ENCODE data around the gene TNF.

The TNF gene

DNA sequence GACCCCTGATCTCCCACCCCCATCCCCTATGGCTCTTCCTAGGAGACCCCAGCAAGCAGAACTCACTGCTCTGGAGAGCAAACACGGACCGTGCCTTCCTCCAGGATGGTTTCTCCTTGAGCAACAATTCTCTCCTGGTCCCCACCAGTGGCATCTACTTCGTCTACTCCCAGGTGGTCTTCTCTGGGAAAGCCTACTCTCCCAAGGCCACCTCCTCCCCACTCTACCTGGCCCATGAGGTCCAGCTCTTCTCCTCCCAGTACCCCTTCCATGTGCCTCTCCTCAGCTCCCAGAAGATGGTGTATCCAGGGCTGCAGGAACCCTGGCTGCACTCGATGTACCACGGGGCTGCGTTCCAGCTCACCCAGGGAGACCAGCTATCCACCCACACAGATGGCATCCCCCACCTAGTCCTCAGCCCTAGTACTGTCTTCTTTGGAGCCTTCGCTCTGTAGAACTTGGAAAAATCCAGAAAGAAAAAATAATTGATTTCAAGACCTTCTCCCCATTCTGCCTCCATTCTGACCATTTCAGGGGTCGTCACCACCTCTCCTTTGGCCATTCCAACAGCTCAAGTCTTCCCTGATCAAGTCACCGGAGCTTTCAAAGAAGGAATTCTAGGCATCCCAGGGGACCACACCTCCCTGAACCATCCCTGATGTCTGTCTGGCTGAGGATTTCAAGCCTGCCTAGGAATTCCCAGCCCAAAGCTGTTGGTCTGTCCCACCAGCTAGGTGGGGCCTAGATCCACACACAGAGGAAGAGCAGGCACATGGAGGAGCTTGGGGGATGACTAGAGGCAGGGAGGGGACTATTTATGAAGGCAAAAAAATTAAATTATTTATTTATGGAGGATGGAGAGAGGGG is 1.9 kb upstream of the TNF start:
- DNase-seq (ENCODE audit: low read depth in 3 of 3): no peak

DNA sequence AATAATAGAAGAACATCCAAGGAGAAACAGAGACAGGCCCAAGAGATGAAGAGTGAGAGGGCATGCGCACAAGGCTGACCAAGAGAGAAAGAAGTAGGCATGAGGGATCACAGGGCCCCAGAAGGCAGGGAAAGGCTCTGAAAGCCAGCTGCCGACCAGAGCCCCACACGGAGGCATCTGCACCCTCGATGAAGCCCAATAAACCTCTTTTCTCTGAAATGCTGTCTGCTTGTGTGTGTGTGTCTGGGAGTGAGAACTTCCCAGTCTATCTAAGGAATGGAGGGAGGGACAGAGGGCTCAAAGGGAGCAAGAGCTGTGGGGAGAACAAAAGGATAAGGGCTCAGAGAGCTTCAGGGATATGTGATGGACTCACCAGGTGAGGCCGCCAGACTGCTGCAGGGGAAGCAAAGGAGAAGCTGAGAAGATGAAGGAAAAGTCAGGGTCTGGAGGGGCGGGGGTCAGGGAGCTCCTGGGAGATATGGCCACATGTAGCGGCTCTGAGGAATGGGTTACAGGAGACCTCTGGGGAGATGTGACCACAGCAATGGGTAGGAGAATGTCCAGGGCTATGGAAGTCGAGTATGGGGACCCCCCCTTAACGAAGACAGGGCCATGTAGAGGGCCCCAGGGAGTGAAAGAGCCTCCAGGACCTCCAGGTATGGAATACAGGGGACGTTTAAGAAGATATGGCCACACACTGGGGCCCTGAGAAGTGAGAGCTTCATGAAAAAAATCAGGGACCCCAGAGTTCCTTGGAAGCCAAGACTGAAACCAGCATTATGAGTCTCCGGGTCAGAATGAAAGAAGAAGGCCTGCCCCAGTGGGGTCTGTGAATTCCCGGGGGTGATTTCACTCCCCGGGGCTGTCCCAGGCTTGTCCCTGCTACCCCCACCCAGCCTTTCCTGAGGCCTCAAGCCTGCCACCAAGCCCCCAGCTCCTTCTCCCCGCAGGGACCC is 981 bp upstream of the TNF start:
- DNase-seq (ENCODE audit: low read depth in 3 of 3): no peak

DNA sequence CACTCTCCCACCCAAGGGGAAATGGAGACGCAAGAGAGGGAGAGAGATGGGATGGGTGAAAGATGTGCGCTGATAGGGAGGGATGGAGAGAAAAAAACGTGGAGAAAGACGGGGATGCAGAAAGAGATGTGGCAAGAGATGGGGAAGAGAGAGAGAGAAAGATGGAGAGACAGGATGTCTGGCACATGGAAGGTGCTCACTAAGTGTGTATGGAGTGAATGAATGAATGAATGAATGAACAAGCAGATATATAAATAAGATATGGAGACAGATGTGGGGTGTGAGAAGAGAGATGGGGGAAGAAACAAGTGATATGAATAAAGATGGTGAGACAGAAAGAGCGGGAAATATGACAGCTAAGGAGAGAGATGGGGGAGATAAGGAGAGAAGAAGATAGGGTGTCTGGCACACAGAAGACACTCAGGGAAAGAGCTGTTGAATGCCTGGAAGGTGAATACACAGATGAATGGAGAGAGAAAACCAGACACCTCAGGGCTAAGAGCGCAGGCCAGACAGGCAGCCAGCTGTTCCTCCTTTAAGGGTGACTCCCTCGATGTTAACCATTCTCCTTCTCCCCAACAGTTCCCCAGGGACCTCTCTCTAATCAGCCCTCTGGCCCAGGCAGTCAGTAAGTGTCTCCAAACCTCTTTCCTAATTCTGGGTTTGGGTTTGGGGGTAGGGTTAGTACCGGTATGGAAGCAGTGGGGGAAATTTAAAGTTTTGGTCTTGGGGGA is 754 bp downstream of the TNF start:
- DNase-seq (ENCODE audit: low read depth in 3 of 3): no peak

DNA sequence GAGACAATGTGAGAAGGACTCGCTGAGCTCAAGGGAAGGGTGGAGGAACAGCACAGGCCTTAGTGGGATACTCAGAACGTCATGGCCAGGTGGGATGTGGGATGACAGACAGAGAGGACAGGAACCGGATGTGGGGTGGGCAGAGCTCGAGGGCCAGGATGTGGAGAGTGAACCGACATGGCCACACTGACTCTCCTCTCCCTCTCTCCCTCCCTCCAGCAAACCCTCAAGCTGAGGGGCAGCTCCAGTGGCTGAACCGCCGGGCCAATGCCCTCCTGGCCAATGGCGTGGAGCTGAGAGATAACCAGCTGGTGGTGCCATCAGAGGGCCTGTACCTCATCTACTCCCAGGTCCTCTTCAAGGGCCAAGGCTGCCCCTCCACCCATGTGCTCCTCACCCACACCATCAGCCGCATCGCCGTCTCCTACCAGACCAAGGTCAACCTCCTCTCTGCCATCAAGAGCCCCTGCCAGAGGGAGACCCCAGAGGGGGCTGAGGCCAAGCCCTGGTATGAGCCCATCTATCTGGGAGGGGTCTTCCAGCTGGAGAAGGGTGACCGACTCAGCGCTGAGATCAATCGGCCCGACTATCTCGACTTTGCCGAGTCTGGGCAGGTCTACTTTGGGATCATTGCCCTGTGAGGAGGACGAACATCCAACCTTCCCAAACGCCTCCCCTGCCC is 1.7 kb downstream of the TNF start:
- DNase-seq (ENCODE audit: low read depth in 3 of 3): no peak

DNA sequence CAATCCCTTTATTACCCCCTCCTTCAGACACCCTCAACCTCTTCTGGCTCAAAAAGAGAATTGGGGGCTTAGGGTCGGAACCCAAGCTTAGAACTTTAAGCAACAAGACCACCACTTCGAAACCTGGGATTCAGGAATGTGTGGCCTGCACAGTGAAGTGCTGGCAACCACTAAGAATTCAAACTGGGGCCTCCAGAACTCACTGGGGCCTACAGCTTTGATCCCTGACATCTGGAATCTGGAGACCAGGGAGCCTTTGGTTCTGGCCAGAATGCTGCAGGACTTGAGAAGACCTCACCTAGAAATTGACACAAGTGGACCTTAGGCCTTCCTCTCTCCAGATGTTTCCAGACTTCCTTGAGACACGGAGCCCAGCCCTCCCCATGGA is 2.2 kb downstream of the TNF start:
- DNase-seq (ENCODE audit: low read depth in 3 of 3): no peak

DNA sequence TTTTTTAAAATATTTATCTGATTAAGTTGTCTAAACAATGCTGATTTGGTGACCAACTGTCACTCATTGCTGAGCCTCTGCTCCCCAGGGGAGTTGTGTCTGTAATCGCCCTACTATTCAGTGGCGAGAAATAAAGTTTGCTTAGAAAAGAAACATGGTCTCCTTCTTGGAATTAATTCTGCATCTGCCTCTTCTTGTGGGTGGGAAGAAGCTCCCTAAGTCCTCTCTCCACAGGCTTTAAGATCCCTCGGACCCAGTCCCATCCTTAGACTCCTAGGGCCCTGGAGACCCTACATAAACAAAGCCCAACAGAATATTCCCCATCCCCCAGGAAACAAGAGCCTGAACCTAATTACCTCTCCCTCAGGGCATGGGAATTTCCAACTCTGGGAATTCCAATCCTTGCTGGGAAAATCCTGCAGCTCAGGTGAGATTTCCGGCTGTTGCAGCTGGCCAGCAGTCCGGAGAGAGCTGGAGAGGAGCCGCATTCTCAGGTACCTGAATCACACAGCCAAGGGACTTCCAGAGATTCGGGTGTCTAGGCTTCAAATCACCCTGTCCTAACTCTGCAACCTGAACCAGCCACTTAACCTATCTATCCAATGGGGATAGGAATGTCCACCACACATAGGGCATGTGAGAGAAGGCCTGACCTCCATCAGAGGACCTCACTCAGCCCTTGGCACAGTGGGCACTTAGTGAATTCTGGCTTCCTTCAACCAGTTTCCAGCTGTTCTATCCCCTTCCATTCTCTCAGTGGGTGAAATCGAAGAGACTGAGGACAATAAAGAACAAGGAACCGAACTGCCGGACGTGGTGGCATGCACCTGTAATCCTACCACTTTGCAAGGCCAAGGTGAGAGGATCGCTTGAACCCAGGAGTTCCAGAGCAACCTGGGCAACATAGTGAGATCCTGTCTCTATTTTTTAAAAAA is 3.1 kb downstream of the TNF start:
- DNase-seq (ENCODE audit: low read depth in 3 of 3): no peak

DNA sequence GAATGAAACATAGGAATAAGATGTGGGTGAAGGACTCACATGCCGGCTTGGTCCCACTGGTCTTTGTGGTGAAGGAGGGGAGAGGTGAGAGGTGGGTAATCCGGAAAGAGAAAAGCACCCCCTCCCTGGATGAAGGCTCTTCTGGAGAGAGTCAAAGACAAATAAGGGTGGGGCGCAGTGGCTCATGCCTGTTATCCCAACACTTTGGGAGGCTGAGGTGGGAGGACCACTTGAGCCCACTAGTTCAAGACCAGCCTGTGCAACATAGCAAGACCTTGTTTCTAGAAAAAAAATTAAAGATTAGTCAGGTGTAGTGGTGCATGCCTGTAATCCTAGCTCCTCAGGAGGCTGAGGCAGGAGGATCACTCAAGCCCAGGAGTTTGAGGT is 3.7 kb downstream of the TNF start:
- DNase-seq (ENCODE audit: low read depth in 3 of 3): no peak

DNA sequence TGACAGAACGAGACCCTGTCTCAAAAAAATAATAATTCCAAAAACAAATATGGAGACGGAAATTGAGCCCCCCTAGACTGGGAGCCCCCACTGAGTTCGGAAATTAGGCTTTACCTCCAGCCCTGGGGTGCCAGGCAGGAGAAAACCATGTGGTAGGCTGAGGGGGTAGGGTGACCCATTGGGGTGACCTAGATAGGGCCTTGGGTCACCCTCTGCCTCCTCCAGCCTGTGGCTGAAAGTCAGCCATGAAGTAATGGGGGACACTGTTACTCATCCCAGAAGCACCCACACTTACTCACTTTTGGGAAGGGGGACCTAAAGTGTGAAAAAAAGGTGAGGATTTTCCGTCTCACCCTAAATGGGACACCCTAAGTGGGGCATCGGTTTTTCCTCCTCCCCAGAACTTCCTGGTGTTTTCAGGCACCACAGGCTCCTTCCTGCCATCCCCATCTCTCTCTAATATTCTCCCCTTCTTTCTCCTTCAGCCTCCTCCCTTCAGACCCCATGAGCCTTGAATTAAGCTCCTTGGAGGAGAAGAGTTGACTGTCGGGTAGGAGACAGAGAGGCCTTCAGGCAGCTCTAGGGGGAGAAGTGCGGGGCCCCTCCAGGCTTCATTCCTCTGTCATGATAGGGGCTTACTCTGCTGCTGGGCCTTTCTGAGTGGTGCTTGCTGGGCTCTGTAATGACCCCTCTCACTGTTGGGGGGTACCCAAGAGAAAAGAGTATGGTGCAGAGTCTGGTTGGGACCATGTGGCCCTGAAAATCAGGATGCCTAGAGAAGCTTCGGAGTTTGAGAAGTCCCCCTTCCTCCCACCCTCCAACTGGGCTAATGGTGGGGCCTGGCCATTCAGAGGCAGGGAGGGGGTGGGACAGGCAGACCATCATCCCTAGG is 4.4 kb downstream of the TNF start:
- no peak for DNase-seq (ENCODE audit: low read depth in 3 of 3)

DNA sequence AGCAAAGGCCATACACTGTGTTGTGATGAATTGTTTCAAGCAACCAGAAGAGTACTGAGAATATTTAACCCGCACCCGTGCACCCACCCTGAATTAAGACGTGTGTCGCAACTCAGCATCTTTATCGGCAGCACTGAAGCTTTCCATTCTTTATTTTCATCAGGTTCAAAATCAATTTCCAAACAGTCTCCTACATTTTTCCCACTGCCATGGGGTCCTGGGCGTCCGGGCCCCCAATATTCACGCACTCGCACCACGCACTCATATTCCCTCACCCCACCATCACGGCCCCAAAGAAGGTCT is 5.0 kb downstream of the TNF start:
- DNase-seq (ENCODE audit: low read depth in 3 of 3): no peak

DNA sequence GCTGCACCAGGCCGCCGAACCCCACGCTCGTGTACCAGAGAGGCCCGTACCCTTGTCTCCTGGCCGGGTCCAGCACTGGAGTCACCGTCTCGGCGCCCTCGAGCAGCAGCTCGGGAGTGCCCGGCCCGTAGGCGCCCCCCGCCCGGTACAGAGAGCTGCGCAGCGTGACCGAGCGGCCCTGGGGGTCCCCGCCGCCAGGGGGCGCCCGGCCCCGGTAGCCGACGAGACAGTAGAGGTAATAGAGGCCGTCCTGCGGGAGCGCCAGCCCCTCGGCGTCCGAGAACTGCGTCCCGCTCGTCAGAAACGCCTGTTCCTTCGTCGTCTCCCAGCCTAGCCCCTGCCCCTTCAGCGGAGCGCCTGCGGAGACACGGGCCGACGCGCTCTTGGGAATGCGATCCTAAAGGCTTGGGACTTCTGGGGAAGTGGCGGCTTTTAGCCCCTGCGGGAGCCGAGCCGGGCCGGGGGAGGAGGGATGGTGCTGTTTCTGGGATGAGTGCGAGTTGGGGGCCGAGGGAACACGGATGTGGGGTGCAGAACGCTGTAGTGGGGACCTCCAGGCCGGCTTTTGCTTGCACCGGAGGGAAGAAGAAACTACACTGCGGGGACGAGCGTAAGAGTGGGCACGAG is 5.6 kb downstream of the TNF start:
- DNase-seq (ENCODE audit: low read depth in 3 of 3): peak in 2 of 3 donors; percentile 84 to 89

DNA sequence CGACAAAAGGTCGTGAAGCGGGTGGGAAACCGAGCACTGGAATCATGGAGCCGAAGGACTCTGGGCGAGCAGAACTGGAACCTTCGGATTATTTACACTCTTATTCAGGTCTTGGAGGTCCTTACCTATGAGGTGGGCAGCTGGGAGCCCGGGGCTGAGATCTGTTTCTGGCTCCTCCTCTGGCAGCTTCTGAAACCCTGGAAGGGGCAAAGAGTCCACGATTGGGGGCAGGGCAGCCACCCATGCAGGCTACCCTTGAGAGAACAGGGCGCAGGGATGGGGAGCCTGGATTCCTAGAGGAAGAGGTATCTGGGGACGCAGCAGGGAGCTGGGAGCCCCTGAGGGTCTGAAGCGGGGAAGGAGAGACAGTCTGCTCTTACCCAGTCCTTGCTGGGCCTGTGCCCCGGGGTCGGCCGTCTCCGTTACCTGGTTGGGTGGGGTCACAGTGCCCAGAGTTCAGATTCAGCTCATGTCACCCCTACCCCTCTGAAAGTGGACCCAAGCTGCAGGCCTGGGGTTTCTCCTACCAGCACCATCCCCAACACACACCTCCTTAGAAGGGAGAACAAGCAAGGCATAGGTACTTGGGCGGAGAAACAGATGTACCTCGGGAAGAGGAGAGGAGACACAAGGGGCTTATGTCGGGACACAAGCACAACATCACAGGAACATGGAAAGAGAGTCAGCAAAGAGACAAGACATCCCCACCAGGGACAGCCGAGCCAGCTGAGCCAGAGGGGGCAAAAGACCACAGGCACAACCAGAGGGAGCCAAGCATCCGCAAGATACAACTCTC is 6.3 kb downstream of the TNF start:
- no peak for DNase-seq (ENCODE audit: low read depth in 3 of 3)

DNA sequence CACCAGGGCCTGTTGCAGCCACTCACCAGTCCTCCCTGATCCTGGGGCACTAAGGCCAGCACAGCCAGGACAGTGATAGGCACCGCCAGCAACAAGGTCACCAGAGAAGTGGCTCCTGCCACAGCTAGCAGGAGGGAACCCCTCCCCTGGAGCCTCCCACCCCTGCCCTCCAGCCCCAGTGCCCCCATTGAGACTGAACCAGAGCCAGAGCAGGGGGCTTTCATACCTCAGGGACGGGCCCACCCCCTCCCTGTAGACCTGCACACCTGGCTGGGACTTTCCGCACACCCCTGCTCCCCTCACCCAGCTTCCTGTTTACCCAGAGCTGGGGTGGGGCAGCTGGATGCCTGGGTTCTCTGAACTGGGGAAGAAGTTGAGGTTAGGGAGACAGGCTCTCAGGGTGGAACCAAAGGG is 6.9 kb downstream of the TNF start, which contains the start of gene LTB:
TSS of gene LTB (minus strand) at position 195 of the 414 bp plus-strand sequence. CDS start at position 188, 7 bp downstream.
- DNase-seq (ENCODE audit: low read depth in 3 of 3): no peak

DNA sequence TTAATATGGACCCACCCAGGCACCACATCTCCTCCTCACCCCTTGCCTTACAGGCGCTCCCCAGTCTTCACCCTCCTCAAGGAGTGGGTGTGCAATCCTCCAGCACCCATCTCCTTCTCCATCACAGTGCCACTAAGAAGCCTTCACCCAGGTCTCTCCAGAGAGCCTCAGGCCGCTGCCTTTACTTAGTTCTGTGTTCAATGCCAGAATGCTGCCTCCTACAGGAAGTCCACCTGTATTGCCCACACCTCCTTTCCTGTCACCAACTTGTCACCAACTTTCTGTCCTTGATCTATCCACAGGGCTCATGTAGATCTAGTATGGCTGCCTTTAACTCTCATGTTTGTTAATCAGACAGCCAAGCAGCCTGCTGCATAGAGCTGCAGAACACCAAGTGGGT is 10.1 kb downstream of the TNF start:
- no peak for DNase-seq (ENCODE audit: low read depth in 3 of 3)

DNA sequence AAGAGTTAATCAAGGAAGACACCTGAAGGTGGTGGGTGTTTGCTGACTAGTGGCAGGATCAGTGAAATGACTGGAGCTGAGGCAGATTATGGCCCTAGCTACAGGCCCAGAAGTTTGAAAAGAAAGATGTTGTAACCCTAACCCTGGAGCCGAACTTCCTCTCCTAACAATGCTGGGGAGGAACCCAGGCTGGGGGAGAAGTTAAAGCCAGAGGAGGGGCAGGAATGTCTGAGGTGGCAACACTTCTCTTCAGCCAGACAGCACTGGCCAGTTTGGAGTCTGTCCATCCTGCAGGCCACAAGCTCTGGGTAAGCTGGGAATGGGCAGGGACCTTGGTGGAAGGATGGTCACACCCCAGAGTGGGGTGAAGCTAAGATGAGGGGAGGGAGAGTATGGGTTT is 10.6 kb downstream of the TNF start, which contains the start of gene LST1:
TSS of gene LST1 (plus strand) at position 270 of the 400 bp plus-strand sequence. CDS start 1,023 bp downstream, outside the sequence.
- no peak for DNase-seq (ENCODE audit: low read depth in 3 of 3)

DNA sequence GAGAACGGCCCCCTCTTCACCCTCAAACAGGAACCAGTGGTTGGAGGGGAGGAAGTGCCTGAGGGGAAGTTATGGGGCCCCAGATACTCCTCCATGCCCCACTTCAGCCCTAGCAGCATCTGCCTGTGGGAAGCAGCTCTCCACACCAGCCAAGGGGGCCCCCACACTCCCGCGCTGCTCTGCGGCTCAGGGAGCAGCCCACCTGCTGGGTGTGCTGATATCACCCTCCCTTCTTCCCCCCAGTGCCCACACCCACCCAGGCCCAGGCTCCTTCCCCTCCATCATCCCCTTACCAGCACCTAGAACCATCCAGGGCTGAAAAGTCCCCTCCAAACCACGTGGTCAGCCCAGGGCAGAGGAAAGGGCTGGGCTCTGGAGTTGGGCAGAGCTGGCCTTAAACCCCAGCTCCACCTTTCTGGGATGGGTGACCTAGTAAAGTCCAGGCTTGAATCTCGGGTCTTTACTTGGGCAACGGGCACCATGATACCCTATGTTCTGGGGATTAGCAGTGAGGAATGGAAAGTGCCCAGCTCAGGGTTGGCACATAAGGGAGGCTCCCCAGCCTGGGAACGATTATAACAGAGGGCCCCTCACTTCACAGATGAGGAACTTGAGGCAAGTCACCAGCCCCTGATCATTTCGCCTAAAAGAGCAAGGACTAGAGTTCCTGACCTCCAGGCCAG is 11.4 kb downstream of the TNF start:
- no peak for DNase-seq (ENCODE audit: low read depth in 3 of 3)

DNA sequence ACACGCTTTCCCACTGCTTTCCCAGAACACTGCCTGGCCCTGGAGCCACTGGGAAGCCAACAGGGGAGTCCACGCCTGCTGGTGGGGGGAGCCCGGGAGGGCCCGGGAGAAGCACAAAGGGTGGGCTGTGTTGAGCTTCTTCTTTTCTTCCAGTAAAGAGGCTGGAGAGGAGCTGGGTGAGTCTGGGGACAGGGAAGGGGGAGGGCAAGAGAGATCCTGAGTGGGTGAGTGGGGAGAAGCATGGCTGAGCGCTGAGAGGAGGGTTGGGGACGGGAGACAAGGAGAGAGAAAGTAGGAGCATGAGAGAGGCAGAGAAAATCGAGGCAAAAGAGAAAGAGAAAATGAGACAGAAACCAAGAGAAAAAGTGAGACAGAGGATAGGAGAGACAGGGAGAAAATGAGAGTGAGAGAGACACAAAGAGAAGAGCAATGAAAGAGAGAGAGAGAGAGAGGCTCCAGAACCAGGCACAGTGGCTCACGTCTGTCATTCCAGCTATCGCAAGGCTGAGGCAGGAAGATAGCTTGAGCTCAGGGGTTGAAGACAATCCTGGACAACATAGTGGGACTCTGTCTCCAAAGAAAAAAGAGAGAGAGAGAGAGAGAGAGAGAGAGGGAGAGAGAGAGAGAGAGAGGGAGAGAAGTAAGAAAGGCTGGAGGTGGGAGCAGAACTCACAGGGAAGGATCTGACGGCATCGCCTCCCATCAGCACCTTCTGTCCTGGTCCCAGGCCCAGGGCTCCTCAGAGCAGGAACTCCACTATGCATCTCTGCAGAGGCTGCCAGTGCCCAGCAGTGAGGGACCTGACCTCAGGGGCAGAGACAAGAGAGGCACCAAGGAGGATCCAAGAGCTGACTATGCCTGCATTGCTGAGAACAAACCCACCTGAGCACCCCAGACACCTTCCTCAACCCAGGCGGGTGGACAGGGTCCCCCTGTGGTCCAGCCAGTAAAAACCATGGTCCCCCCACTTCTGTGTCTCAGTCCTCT is 12.7 kb downstream of the TNF start:
- DNase-seq (ENCODE audit: low read depth in 3 of 3): no peak
